Activated CD4-positive, alpha-beta T cell treated with anti-CD3 and anti-CD28 coated beads, Interleukin-2, amount 50 U/mL, for 4 hours (primary cell): ENCODE measurements around the gene C22orf31.

ENCODE experiments used
- DNase-seq, 2 experiments: peaks; one replicate each; pipeline ENCODE4 v3.0.0-alpha.2; 2020

The C22orf31 gene

DNA sequence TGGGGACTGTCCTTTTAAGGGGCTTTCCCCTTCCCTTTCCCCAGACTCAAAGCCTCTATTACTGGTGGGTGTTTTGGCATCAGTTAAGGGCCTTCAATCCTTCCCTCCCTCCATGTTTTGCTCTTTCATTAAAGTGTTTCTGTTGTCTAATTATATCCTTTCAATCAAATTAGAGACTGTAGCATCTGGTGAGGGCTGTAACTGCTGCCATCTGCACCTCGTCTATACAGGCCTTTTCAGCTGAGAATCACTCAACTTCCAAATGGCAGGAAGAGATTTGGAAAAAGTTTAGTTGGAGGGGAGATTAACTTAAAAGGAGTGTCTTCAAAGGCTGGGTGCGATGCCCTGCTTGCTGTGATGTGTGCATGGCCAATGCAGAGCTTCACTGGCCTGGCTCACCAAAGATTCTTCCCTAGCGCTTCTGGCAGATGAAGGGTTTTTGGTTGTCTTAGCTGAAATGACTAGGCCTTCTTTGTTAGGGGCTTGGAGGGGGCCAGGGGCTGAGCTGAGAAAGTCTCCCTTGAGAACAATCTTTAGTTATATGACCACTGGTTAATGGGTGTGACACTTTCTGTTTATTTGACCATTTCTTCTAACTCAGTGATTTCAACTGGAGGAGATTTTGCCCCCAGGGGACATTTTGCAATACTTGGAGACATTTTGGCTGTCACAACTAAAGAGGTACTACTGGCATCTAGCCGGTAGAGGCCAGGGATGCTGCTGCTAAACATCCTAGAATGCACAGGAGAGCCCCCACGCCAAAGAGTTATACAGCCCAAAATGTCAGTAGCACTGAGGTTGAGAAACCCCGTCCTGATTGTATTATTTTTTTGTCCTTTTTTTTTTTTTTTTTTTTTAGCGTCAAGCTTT, 18.7 kb upstream of the C22orf31 start:
- DNase-seq, result no peak

GRCh38 chr22:29079218-29079901, 17.7 kb upstream of the C22orf31 start:
- no peak for DNase-seq

GRCh38 chr22:29078869-29079207, 17.2 kb upstream of the C22orf31 start:
- DNase-seq, result no peak

DNA sequence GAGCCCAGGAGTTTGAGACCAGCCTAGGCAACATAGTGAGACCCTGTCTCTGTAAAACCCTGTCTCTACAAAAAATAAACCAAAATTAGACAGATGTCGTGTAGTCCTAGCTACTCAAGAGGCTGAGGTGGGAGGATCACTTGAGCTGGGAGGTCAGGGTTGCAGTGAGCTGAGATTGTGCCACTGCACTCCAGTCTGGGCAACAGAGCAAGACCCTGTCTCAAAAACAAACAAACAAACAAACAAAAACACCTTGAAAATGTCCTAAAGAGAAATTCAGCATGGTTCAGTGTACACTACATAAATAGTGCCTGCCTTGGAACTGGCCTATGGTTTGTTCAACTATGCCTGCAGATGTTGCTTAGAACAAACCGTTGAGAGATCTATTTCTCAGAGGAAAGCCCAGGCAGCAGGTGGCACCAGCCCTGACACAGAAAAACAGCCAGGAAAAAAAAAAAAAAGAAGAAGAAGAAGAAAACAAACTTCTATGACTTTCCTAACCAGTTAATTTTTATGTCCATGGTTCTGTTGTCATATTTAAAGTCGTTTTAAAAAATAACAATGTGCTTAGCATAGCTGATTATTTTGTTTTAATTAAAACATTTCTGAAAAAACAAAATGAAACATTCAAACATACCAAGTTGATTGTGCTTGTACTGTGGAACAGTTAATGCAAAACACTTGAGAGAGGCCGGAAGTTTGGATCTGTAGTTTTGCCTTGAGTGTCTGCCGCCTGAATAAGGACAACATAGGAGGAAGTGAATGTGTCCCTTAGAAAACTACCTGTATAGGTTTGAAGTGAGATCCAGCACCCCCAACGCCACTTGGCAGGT, 16.6 kb upstream of the C22orf31 start:
- no peak for DNase-seq

- no peak for DNase-seq
Measured at GRCh38 chr22:29074276-29074772, 12.7 kb upstream of the C22orf31 start.

- DNase-seq, result peak; percentile 15 to 21
Measured at GRCh38 chr22:29073618-29074275, 12.1 kb upstream of the C22orf31 start.

- DNase-seq, result no peak
Measured at GRCh38 chr22:29072979-29073617, 11.5 kb upstream of the C22orf31 start, which contains the start of gene KREMEN1. KREMEN1 (plus strand) TSS chr22:29073035; CDS start chr22:29073131, 96 bp downstream.

DNA sequence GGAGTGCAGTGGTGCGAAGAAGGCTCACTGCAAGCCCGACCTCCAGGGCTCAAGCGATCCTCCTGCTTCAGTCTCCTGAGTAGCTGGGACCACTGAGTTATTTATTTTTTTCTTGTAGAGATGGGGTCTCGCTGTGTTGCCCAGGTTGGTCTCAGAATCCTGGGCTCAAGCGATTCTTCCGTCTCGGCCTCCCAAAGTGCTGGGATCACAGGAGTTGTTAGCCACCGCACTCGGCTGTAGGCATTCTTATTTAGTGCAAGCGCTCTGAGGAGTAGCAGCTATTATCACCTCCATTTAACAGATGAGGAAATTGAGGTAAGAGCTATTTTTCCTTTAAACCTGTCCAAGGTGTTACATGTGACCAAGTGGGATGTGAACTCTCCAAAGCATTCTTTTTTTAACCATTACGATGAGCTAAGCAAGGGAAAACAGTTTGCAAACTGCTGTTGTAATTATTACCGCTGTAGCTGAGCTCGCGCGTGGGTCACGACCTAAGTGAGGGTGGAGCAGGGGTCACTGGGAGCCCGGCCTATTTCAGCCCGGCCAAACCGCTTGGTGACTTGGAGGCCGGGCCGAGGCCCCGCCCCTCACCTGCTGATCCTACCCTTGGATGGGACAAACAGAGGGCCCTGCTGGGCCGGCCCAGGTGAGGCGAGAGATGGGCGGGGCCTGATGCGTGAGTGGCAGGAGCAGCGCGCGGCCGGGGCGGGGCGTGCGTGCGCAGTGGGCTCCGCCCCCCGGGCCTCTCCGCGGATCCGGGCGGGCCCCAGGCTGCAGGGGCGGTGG, 10.8 kb upstream of the C22orf31 start:
- peak; percentile 69 to 74 for DNase-seq

DNA sequence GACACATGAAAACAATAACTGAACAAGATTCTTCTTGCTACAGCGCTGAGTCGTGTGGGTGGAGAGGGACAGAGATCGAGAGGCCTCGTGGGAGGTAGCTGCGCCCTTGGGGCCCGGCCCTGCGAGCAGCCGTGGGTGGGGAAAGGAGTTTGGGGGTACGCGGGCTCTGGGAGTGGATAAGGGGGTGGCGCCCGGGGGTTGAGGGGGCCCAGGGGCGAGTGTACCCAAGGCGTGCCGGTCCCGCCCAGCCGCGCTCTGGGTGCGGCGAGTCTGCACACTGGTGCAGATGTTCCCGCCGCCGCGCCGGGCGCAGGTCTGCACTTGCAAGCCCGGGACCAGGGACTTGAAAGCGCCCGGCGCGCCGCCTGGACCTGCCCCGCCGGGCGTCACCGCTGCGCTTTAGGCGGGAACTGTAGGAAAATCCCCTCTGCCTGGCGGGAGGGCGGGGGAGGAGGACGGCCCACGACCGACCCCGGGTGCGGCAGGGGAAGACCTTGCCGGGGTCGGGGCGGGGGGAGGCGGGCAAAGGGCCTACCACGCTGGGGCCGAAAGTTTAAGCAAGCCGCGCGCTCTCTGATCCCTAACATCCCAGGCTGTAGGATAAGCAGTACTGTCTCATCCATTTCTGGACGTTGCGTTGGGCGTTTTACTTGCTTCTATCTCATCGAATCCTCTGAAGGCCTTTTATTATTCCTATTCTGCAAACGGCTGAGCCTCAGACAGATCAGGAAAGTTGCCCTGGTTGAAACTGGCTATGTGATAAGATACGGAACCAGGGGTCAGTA, 9.8 kb upstream of the C22orf31 start:
- no peak for DNase-seq

DNA sequence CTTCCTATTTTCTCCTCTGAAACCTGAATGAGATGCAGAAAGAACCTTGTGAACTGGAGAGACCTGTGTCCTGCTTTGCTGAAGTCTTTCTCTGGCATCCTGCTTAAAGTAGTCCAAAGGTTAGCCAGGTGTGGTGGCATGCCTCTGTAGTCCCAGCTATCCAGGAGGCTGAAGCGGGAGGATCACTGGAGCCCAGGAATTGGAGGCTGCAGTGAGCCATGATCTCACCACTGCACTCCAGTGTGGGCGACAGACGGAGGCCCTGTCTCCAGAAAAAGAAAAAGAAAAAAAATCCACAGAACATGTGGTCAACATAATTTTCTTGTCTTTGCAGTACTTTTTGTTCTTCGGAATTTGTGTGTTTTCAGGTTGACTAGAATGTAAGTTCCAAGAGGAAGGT, 8.9 kb upstream of the C22orf31 start:
- DNase-seq, result no peak

DNA sequence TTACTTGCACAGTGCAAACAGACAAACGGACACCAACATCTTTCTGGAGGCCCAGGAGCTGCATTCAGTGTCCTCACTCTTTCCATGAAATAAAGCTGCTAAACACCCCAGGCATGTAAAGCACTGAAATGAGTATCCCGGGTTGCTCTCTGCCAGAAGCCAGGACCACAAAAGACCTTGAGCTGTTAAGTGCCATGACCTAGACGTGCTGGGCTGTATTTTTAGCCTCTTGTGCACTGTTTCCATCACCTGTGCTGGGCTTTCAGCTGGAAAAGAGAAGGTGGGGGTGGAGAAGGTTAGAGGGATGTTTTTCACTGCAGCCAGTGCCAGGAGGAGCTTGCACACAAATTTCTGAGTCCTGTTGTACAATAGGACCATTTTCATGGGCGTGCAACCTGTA, 7.8 kb upstream of the C22orf31 start:
- DNase-seq, result no peak

- DNase-seq, result no peak
Measured at GRCh38 chr22:29065468-29066190, 4.0 kb upstream of the C22orf31 start.

GRCh38 chr22:29062286-29062821, 723 bp upstream of the C22orf31 start:
- no peak for DNase-seq

DNA sequence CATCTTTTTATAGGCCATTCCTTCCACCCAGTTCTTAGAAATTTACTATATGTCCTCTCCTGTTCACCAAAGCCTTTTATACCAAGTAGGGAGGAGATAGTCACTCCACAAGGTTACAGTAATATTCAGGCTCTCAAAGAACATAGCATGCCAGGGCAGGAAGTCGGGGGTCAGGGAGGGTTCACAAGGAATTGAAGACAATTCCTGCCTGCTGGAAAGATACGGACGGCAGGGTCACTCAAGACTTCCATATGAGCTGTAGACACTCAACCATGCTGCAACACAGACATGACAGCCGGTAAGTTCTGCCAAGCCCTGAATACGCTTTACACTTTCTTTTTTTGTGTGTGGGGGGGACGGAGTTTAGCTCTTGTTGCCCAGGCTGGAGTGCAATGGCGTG, 700 bp downstream of the C22orf31 start:
- DNase-seq, result no peak

GRCh38 chr22:29060251-29060869, 1.3 kb downstream of the C22orf31 start:
- DNase-seq, result no peak

GRCh38 chr22:29056472-29056871, 5.2 kb downstream of the C22orf31 start:
- DNase-seq, result no peak

GRCh38 chr22:29055192-29055830, 6.3 kb downstream of the C22orf31 start:
- no peak for DNase-seq

GRCh38 chr22:29054251-29054767, 7.3 kb downstream of the C22orf31 start:
- no peak for DNase-seq
